Mammary epithelial cell (primary cell): ENCODE results near the gene CCDC70.
A peak's percentile ranks its signal among the peaks of the same experiment; 100 is the strongest.

ENCODE experiments used
- CTCF ChIP-seq, 2 donors: IDR thresholded peaks in 1 of 2; conservative IDR thresholded peaks in 1 of 2; 2 replicates each; pipeline ENCODE4 v1.5.1; 2011 to 2012; ENCODE audit warnings: inconsistent platforms in 2 of 2, low read length in 2 of 2, mild to moderate bottlenecking in 2 of 2, control low read depth in 1 of 2, low read depth in 1 of 2; ENCODE audit not compliant: insufficient read depth in 1 of 2; ENCODE audit errors: extremely low read depth in 1 of 2
- EZH2 ChIP-seq: IDR thresholded peaks from 2 replicates; pipeline ENCODE4 v1.6.1; 2012; ENCODE audit warnings: low read length, inconsistent platforms, borderline replicate concordance

GRCh38 chr13:51832471-51833152, 29.2 kb upstream of the CCDC70 start:
- TF ChIP-seq CTCF (conservative IDR thresholded peaks at IDR 0.05 in 1 of 2, IDR thresholded peaks at IDR 0.05 in 1 of 2; ENCODE audit: extremely low read depth in 1 of 2, insufficient read depth in 1 of 2, low read depth in 1 of 2, low read length in 2 of 2) (peak; percentile 6 to 50), EZH2 (no peak)
